D721Med (cell line): ENCODE measurements around the gene BICC1.

Experiments used
- DNase-seq: peaks from one replicate; pipeline ENCODE4 v3.0.0; 2011; ENCODE audit warnings: low spot score; ENCODE audit not compliant: insufficient read length
- FAIRE-seq: peaks from 2 replicates; lab custom pipeline; 2011; peaks lifted over from hg19 to GRCh38; lab: Jason Lieb, UNC
- CTCF ChIP-seq: IDR thresholded peaks from 2 replicates; pipeline ENCODE4 v1.5.1; 2012; ENCODE audit warnings: mild to moderate bottlenecking, control low read depth; ENCODE audit not compliant: insufficient read depth; ENCODE audit errors: missing control alignments

BICC1 gene

DNA sequence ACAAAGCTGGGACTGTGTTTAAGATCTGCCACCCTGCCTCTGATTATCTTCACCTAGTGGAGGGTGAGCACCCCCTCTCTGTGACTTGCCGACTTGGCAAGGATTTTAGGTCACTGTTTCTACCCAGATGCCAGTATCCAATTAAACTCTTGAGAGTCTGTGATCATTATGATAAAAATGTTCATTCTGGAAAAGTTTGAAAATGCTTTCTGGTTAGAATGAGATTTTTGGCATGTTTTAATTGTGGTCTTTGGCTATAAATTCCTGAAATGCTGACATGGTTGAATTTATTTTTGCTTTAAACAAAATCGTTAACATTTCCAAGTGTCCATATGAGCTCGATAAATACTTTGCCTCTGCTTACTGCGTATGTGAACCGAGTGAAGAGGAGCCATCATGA is 221.4 kb downstream of the BICC1 start:
- no peak for DNase-seq
- no peak for FAIRE-seq
- TF ChIP-seq CTCF, result peak; percentile 31

DNA sequence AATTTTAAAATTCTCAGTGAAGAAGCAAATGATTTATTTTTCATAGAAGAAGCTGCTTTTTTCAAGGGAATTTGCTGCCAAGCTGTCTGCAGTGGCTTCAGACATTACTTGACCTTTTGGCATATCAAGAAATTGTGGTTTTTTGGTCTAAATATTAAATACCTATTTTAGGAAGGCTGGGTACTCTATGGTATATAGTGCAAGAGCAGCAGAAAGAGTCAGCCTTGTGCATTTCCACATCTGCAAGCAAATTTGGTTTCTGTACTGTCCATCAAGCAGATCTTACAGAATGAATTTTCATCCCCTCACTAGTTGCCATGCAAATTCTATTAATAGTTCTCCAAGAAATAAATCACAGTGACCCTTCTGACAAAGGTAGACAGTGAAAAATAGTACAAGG is 222.0 kb downstream of the BICC1 start:
- DNase-seq (no peak), FAIRE-seq (no peak)
- TF ChIP-seq CTCF, result no peak

DNA sequence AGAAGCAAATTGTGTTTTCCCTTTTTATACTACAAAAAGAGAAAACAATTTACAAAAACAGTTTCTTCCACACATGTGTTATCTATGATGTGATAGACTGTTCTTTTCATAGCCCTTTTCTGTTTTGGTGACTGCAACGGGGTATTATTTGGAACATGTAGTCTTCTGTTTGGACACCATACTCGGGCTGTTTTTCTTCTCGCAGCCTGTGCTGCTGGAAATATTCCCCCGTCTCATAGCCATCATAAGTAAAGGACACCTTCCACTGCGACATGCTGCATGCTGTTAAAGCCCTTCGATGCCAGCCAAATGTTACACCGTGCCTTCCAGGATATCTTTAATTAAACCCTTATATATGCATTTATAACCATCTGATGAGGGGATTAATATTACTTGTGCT is 222.4 kb downstream of the BICC1 start:
- no peak for DNase-seq
- no peak for FAIRE-seq
- TF ChIP-seq CTCF, result no peak

- FAIRE-seq (no peak), DNase-seq (no peak)
- no peak for TF ChIP-seq CTCF
Observed at GRCh38 chr10:58740620-58741369, 228.1 kb downstream of the BICC1 start.

DNA sequence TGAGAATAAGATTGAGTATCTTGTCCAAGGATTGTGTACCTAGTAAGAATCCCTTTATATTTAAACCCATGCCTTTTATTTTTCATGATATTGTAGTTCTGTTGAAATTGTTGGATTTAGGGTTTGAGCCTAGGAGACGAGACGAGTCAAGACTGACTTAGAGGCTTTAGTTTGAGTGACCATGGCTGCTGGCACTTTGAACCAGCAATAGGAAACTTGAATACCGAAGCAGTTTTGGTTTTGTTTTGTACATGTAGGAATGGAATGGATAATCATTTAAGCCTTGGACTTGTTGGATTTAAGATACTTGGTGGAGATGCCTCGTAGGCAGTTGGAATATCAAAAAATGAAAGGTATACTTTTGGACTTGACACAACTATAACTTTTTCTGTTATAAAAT is 229.0 kb downstream of the BICC1 start:
- FAIRE-seq (no peak), DNase-seq (no peak)
- TF ChIP-seq CTCF, result no peak

DNA sequence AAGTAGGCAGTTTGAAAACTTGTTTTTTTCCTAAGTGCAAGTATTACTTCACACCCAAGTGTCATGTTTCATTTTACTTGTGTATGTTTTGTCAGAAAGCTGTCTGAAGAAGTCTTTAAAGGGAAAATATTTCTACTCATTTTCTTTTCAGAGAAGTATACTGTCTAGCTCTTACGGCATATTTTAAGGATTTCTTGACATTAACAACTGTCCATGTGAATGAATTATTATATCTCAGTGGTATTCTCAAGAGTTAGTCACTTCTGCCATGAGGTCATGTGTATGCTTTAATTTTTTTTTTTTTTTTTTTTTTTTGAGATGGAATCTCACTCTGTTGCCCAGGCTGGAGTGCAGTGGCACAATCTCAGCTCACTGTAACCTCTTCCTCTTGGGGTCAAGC is 229.5 kb downstream of the BICC1 start:
- DNase-seq (no peak), FAIRE-seq (no peak)
- no peak for TF ChIP-seq CTCF

- DNase-seq, result no peak
- TF ChIP-seq CTCF, result no peak
- FAIRE-seq, result no peak
Observed at GRCh38 chr10:58743466-58744115, 230.9 kb downstream of the BICC1 start.
